ENCODE measurements around the gene TAPBPL. TPM values are rescaled to one million over a fixed set of nuclear protein-coding genes. Genes with fewer than 3 reads are reported as not detected.
"Not testable (repeated sequence)": the region's sequence is repeated elsewhere in the genome, so short reads cannot be mapped to it uniquely, and the experiment has no call there.

TAPBPL gene
- polyA plus RNA-seq, 3 donors, result 89.3 to 145 (median 91.8) TPM

DNA sequence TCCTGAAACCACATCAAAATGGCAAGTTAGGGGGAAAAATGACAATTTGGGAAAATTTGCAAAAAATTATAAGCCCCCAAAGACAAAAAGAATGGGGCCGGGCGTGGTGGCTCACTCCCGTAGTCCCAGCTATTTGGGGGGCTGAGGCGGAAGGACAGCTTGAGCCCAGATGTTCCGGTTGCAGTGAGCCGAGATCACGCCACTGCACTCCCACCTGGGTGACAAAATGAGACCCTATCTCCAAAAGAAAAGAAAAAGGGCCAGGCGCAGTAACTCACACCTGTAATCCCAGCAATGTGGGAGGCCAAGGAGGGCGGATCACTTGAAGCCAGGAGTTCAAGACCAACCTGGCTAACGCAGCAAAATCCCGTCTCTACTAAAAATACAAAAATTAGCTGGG is 20.6 kb downstream of the TAPBPL start:
- Histone ChIP-seq H3K27me3 (ENCODE audit: control insufficient read depth in 2 of 2, insufficient read depth in 2 of 2, low read length in 2 of 2) (no peaks in the 10 kb centered on the region), H3K4me3 (replicated peaks in 1 of 3; ENCODE audit: low read depth in 2 of 3, low read length in 3 of 3) (no peak overlapping the region), H4K20me1 (ENCODE audit: insufficient read depth, low read length) (peaks cover 22% of the 10 kb centered on the region), H3K4me1 (ENCODE audit: control insufficient read depth in 1 of 2, insufficient read depth in 2 of 2, low read length in 2 of 2) (peaks cover 19 to 32% of the 10 kb centered on the region in 2 donors), H3K4me2 (replicated peaks; ENCODE audit: extremely low read depth, low read length, poor library complexity, severe bottlenecking) (no peak overlapping the region), H3K9ac (ENCODE audit: insufficient read depth, low read length, poor library complexity, severe bottlenecking) (no peak overlapping the region), H2AFZ (ENCODE audit: insufficient read depth, low read depth, low read length, poor library complexity, severe bottlenecking) (no peak overlapping the region), H3K9me3 (replicated peaks in 1 of 2; ENCODE audit: control insufficient read depth in 1 of 2, insufficient read depth in 1 of 2, low read length in 2 of 2) (no peaks in the 10 kb centered on the region), H3K36me3 (replicated peaks in 1 of 2; ENCODE audit: control insufficient read depth in 1 of 2, insufficient read depth in 2 of 2, low read length in 2 of 2) (no peaks in the 10 kb centered on the region), H3K79me2 (ENCODE audit: insufficient read depth, low read length) (peaks cover 28% of the 10 kb centered on the region), H3K27ac (ENCODE audit: low read depth in 1 of 2, low read length in 2 of 2) (no peak overlapping the region)
- WGBS (ENCODE audit: insufficient coverage), result 93% methylated on average over 3 of the region's 11 CpGs
- Mint-ChIP-seq H3K4me3 (no peak overlapping the region), H3K4me1 (peaks cover 34% of the 10 kb centered on the region), H3K36me3 (peaks cover 7 to 9% of the 10 kb centered on the region in 2 donors), H3K9me3 (no peaks in the 10 kb centered on the region), H3K27ac (no peak overlapping the region), H3K27me3 (ENCODE audit: low read depth in 3 of 3) (peaks cover 0 to 2% (median 1%) of the 10 kb centered on the region in 3 donors)
- intact Hi-C loops (cut with micrococcal nuclease), result no loop called here
- TF ChIP-seq, protein P1, sequence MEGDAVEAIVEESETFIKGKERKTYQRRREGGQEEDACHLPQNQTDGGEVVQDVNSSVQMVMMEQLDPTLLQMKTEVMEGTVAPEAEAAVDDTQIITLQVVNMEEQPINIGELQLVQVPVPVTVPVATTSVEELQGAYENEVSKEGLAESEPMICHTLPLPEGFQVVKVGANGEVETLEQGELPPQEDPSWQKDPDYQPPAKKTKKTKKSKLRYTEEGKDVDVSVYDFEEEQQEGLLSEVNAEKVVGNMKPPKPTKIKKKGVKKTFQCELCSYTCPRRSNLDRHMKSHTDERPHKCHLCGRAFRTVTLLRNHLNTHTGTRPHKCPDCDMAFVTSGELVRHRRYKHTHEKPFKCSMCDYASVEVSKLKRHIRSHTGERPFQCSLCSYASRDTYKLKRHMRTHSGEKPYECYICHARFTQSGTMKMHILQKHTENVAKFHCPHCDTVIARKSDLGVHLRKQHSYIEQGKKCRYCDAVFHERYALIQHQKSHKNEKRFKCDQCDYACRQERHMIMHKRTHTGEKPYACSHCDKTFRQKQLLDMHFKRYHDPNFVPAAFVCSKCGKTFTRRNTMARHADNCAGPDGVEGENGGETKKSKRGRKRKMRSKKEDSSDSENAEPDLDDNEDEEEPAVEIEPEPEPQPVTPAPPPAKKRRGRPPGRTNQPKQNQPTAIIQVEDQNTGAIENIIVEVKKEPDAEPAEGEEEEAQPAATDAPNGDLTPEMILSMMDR (IDR thresholded peaks at IDR 0.05), result no peak
- no peak for DNase-seq

DNA sequence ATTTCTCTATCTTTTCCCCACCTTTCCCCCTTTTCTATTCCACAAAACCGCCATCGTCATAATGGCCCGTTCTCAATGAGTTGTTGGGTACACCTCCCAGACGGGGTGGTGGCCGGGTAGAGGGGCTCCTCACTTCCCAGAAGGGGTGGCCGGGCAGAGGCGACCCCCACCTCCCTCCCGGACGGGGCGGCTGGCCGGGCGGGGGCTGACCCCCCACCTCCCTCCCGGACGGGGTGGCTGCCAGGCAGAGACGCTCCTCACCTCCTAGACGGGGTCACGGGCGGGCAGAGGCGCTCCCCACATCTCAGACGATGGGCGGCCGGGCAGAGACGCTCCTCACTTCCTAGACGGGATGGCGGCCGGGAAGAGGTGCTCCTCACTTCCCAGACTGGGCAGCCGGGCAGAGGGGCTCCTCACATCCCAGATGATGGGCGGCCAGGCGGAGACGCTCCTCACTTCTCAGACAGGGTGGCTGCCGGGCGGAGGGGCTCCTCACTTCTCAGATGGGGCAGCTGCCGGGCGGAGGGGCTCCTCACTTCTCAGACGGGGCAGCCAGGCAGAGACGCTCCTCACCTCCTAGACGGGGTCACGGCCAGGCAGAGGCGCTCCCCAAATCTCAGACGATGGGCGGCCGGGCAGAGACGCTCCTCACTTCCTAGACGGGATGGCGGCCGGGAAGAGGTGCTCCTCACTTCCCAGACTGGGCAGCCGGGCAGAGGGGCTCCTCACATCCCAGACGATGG is 23.6 kb downstream of the TAPBPL start:
- H3K36me3 ChIP-seq (replicated peaks in 1 of 2; ENCODE audit: control insufficient read depth in 1 of 2, insufficient read depth in 2 of 2, low read length in 2 of 2); DNase-seq; H3K9me3 Mint-ChIP-seq; H3K27ac Mint-ChIP-seq; H3K36me3 Mint-ChIP-seq; H3K4me2 ChIP-seq (replicated peaks; ENCODE audit: extremely low read depth, low read length, poor library complexity, severe bottlenecking); H3K27me3 ChIP-seq (ENCODE audit: control insufficient read depth in 2 of 2, insufficient read depth in 2 of 2, low read length in 2 of 2); H3K79me2 ChIP-seq (ENCODE audit: insufficient read depth, low read length); H3K4me3 ChIP-seq (replicated peaks in 1 of 3; ENCODE audit: low read depth in 2 of 3, low read length in 3 of 3); H2AFZ ChIP-seq (ENCODE audit: insufficient read depth, low read depth, low read length, poor library complexity, severe bottlenecking); H3K27ac ChIP-seq (ENCODE audit: low read depth in 1 of 2, low read length in 2 of 2); H3K9me3 ChIP-seq (replicated peaks in 1 of 2; ENCODE audit: control insufficient read depth in 1 of 2, insufficient read depth in 1 of 2, low read length in 2 of 2); H4K20me1 ChIP-seq (ENCODE audit: insufficient read depth, low read length); H3K27me3 Mint-ChIP-seq (ENCODE audit: low read depth in 3 of 3); H3K4me3 Mint-ChIP-seq; intact Hi-C loops (cut with micrococcal nuclease); H3K9ac ChIP-seq (ENCODE audit: insufficient read depth, low read length, poor library complexity, severe bottlenecking): not testable (repeated sequence)
- WGBS (ENCODE audit: insufficient coverage), result 100% methylated on average over 12 of the region's 48 CpGs
- H3K4me1 Mint-ChIP-seq, result peaks cover 13% of the 10 kb centered on the region
- peaks cover 5 to 13% of the 10 kb centered on the region in 2 donors for H3K4me1 ChIP-seq (ENCODE audit: control insufficient read depth in 1 of 2, insufficient read depth in 2 of 2, low read length in 2 of 2)
